Epithelial cell of proximal tubule (primary cell): ENCODE data around the gene CRHBP. TPM values are rescaled to one million over a fixed set of nuclear protein-coding genes. Genes with fewer than 3 reads are reported as not detected.

Experiments used
- DNase-seq: peaks from one replicate; pipeline ENCODE4 v3.0.0-alpha.2; 2011; ENCODE audit warnings: low read depth
- H3K4me3 ChIP-seq: 2 replicates; pipeline ENCODE4 v1.5.1; 2011; ENCODE audit warnings: low read depth, mild to moderate bottlenecking, low read length
- total RNA-seq: library from RNA; depleted of rRNA; stranded (reverse); fragments of >200 nt; gene quantifications from 2 replicates; pipeline ENCODE4 v1.2.3, GENCODE V29; 2015
- TF ChIP-seq, protein P1 (sequence below): conservative IDR thresholded peaks from 2 replicates; pipeline ENCODE4 v1.5.1; 2012; ENCODE audit warnings: low read depth, mild to moderate bottlenecking, low read length

CRHBP gene
- total RNA-seq, 1 donor from 2014 or later = not detected

DNA sequence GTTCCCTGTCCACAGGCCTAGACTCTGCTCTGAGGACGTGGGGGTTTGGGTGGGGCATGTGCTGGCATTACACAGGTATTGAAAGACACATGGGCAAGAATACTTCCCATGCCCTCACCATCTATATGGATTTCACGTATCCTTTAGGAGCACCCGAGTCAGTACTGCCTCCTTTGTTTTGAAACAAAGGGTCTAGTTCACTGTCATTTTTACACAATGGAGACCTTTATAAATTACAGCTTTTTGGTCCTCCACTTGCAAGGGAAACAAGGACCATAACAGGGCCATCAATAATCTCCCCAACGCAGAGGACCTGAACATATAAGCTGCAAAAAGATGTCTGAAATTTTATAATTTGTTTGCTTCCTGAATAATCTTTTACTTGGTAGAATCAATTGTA, 24.9 kb upstream of the CRHBP start:
- TF ChIP-seq, protein P1, sequence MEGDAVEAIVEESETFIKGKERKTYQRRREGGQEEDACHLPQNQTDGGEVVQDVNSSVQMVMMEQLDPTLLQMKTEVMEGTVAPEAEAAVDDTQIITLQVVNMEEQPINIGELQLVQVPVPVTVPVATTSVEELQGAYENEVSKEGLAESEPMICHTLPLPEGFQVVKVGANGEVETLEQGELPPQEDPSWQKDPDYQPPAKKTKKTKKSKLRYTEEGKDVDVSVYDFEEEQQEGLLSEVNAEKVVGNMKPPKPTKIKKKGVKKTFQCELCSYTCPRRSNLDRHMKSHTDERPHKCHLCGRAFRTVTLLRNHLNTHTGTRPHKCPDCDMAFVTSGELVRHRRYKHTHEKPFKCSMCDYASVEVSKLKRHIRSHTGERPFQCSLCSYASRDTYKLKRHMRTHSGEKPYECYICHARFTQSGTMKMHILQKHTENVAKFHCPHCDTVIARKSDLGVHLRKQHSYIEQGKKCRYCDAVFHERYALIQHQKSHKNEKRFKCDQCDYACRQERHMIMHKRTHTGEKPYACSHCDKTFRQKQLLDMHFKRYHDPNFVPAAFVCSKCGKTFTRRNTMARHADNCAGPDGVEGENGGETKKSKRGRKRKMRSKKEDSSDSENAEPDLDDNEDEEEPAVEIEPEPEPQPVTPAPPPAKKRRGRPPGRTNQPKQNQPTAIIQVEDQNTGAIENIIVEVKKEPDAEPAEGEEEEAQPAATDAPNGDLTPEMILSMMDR = no peak
- H3K4me3 ChIP-seq = no peak overlapping the region
- no peak for DNase-seq

DNA sequence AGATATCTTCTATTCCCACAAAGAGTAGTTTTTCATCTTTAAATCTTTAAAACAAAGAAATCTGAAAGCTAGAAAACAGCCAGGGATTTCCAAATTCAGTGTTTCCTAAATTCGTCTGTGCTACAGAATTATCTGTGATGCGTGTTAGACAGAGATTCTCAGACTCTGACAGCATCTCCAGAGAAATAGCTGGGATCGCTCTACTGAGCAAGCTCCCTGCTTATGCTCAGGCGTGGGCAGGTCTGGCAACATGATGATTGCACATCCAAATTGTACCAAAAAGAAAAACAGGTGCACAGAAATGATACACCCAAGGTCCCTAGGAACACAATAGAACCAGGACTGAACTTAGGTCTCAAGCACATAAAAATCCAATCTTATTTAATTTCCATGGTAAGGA, 22.8 kb upstream of the CRHBP start:
- no peak for DNase-seq
- no peak overlapping the region for H3K4me3 ChIP-seq
- TF ChIP-seq, protein P1 = no peak

DNA sequence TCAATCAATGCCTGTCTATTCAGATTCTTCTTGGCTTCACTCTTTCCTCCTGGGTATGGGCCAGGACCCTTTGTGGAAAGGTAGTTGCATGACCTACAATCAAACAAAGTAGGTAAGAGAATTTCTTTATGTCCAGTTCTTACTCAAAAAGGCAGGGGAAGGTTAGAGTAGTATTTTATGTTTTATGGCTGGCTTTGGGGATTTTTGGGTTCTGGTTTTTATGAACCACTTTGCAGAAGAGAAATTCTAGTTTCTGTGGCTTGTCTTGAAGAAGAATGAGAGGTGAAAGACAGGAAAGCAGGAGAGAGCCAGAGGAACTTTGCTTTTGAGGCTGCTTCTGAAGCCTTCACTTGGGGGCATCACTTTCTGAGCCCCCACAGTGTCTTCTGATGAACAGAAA, 14.7 kb upstream of the CRHBP start:
- no peak for DNase-seq
- H3K4me3 ChIP-seq = no peak overlapping the region
- TF ChIP-seq, protein P1 = no peak

DNA sequence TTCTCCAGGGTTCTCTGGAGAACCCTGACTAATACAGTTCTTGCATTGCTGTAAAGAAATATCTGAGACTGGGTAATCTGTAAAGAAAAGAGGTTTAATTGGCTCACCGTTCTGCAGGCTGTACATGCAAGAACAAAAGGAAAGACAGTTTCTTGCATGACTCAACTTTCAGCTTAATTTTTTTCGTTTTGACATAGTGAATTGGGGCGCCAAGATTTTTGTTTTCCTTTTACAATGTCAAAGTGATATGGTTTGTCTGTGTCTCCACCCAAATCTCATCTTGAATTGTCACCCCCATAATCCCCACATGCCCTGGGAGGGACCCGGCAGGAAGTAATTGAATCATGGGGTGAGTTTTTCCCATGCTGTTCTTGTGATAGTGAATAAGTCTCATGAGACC, 11.8 kb upstream of the CRHBP start:
- no peak overlapping the region for H3K4me3 ChIP-seq
- no peak for DNase-seq
- TF ChIP-seq, protein P1 = no peak

DNA sequence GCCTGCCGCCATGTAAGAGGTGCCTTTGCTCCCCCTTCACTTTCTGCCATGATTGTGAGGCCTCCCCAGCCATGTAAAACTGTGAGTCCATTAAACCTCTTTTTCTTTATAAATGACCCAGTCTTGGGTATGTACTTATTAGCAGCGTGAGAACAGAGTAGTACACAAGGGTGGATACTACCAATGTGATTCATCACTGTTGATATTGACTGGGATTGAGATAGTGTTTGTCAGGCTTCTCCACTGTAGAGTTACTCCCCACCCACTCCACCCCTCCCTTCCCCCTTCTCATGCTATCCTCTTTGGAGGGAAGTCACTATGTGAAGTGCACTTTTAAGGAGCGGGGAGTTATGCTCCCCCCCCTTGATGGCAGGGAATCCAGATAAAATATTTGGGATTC, 11.4 kb upstream of the CRHBP start:
- H3K4me3 ChIP-seq = no peak overlapping the region
- no peak for DNase-seq
- TF ChIP-seq, protein P1 = no peak

DNA sequence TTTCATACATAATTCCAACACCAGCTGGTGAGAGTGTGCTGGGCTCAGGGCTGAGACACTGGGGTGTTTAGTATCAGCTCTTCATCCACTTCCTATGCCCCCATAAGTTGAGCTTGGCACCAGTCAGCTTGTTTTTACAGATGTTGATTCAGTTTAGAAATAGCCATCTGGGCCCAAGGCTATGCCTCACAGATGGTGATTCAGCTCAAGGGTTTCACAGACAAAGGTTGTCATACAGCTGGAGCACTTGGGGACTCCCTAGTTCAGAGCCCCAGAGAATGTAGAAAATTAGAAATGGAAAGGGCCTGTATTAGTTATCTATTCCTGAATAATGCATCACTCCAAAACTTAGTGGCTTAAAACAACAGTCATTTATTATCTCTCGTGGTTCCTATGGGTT, 10.3 kb upstream of the CRHBP start:
- TF ChIP-seq, protein P1 = no peak
- DNase-seq = no peak
- H3K4me3 ChIP-seq = no peak overlapping the region

DNA sequence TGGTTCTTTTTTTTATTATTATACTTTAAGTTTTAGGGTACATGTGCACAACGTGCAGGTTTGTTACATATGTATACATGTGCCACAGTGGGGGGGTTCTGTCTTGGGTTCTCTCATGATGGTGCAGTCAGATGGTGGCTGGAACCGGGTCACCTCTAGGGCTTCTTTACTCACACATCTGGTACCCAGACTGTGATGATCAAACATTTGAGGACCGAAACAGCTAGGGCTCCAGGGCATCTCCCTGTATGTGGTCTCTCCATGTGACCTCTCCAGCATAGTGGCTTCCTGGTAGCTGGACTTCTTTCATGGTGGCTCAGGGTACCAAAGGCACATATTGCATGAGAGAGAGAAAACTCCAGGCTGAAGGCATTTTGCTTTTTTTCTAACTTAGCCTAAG, 9.8 kb upstream of the CRHBP start:
- H3K4me3 ChIP-seq = no peak overlapping the region
- no peak for DNase-seq
- TF ChIP-seq, protein P1 = no peak
